ENCODE results near the gene SPA17. TPM values are rescaled to one million over a fixed set of nuclear protein-coding genes. Genes with fewer than 3 reads are reported as not detected.

SPA17 gene
- total RNA-seq, result 5.1 TPM

DNA sequence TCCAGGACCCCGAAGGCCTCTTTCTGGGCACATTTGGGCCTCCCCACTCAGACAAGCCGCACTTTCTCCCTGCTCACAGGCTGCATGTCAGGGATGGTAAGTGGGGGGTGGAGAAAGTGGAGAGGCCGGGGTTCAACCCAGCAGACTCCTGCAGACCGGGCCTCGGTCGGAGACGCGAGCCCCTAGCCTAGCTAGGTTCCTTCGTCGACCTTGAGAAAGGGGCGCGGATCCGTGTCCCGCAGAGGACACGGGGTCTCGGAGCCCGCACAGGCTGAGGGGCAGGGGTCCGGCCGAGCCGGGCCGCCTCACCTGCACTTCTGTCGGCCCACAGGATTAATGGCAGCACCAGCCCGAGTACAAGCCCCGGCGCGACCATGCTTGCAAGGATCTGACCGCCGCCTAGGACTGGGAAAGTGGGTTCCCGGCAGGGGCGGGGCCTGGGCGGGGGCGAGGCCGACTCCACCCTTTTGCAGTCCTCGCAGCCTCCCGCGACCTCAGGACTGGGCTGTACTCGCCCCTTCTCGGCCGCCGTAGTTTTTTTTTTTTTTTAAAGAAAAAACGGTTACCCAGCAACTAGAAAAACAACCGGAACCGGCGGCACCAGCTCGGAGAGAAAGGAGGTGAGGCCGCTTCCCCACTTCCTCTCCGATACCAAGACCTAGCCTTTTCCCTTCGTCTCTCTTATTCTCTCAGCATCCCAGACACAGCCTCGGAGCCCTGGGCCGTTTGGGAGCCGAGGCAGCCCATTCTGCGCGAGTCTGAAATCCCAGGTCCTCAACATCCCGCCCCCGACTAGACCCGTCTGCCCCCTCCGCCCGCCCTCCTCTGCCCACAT is at the start of gene SPA17, which contains the start of gene SIAE:
TSS of gene SPA17 (plus strand) at position 572 of the 835 bp plus-strand sequence. CDS start 1,361 bp downstream, outside the sequence.
TSS of gene SIAE (minus strand) at position 407 of the 835 bp plus-strand sequence. CDS start at position 376, 31 bp downstream.
- peak; percentile 88 for DNase-seq

DNA sequence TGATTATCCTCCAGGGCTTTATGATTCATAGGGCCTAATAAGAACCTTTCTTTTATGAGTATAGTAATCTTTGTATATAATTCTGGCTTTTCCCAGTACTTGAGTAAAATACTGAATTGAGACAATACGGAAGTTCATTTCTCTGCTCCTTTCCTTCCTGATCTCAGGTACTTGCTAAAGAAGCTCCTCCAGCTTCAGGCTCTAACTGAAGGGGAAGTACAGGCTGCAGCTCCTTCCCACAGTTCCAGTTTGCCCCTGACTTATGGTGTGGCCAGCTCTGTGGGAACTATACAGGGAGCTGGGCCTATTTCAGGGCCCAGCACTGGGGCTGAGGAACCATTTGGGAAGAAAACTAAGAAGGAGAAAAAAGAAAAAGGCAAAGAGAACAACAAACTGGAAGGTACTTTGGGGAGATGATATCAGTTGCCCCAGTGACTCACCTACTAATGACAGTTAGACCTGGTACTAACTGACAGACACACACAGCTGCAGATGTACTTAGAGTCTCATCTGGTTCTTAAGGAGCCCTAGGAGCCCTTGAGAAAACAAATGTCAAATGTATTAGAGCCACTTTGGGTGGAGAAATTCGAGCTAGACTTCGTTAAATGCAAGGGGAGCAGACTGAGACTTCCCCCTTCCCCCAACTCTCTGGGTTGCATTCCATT is 48.1 kb upstream of the SPA17 start:
- DNase-seq, result no peak

DNA sequence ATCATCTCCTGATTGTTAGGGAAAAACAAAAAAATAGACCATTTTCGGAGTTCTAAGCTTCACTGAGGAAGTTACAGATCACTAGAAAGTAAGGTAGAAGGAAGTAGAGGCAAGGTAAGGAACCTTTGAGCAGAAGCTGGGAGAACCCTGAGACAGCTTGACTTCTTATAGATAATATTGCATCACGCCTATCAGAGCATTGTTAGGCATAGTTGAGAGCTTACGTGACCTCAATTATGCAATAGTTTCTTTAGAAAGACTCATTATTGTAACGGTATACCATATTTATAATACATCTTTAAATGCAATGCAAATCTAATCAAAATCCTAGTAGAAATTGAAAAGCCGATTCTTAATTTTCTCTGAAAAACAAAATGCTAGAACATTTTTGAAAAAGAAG is 46.2 kb upstream of the SPA17 start:
- no peak for DNase-seq

DNA sequence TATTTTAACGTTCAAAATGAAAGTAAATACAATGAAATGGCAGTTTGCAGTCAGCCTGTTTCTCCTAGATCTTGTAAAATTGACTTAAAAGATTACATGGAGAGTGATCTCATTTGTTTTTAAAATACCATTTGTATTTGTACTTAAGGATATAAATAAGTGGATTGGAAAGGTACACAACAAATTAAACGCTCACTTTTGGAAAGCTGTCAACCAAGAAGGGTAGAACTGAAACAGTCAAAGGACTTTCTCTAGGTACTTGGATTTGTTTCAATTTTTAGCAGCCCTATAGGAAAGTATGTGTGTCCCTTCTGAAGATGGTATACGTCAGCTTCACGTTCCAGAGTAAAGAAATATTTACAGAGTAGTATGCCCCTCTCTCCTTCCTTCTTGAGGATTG is 43.7 kb upstream of the SPA17 start:
- DNase-seq, result no peak

DNA sequence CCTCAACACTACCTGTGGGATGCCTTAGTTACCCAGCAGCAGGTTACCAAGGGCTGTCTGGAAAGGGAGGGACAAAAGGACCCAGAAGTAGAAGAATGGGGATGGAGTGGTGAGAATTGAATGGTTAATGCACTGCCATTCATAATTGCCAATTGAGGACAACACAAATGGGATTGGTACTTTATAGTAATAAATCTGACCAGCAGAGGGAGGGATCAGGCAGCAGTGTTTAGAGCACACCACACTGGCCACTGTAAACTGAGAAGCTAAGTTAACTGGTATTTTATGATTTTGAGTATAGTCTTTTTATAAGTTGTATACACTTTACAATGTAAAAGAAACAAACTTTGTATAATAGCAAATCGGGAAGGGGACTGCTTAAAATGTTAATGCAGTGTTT is 40.3 kb upstream of the SPA17 start:
- DNase-seq, result no peak

DNA sequence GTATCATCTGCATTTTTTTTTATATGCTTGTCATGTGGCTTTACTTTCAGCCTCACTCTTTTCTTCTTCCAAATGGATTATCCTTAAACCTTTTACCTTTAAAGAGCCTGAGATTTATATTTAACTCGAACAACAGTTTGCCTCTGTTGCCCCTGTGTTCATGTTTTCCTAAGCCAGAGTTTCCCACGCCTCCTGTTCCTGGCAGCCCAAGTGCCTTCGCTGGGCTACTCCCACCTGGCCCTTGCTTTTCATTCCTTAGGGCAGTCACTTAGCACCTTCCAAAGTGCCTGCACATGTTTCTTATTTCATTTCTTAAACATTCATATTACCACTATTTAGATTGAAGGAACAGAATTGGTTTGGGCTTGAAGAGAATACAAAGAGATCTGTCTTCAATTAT is 37.8 kb upstream of the SPA17 start:
- DNase-seq, result no peak

GRCh38 chr11:124638500-124638899 is 35.2 kb upstream of the SPA17 start:
- DNase-seq, result no peak

DNA sequence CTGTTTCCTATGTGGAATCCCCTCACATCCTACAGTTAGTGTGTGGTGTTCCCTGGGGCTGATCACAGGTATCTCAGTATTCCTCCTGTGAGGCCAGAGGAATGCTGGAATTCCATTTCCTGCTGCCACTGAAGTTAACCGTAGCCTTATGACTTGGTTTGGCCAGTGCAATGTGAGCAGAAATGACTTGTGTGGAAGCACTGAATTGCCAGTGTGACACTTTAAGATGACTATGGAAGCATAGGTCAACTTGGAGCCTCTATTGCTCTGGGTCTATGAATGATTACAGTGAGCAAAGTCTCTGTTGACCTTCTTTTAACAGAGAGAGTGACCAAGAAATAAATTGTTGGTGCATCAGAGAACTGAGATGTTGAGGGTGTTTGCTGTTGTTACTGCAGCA is 34.5 kb upstream of the SPA17 start:
- DNase-seq, result no peak

- DNase-seq, result no peak
Observed at GRCh38 chr11:124640666-124641065, 33.0 kb upstream of the SPA17 start.

DNA sequence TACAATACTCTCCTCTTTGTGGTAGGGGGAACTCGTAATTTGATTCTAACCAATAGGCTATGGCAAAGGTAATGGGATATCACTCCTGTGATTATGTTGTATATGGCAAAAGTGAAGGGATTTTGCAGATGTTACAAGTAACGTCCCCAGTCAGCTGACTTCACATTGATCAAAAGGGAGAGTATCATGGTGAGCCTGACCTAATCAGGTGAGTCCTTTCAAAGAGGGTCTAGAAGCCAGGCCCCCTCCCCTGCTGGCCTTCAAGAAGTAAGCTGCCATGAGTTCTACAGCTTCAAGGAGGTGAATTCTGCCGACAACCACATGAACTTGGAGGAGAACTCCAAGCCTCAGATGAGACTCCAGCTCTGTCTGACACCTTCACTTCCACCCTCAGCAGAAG is 31.1 kb upstream of the SPA17 start:
- DNase-seq, result no peak

GRCh38 chr11:124643042-124643604 is 30.6 kb upstream of the SPA17 start:
- DNase-seq, result no peak

- no peak for DNase-seq
Observed at GRCh38 chr11:124643605-124644425, 29.9 kb upstream of the SPA17 start.

DNA sequence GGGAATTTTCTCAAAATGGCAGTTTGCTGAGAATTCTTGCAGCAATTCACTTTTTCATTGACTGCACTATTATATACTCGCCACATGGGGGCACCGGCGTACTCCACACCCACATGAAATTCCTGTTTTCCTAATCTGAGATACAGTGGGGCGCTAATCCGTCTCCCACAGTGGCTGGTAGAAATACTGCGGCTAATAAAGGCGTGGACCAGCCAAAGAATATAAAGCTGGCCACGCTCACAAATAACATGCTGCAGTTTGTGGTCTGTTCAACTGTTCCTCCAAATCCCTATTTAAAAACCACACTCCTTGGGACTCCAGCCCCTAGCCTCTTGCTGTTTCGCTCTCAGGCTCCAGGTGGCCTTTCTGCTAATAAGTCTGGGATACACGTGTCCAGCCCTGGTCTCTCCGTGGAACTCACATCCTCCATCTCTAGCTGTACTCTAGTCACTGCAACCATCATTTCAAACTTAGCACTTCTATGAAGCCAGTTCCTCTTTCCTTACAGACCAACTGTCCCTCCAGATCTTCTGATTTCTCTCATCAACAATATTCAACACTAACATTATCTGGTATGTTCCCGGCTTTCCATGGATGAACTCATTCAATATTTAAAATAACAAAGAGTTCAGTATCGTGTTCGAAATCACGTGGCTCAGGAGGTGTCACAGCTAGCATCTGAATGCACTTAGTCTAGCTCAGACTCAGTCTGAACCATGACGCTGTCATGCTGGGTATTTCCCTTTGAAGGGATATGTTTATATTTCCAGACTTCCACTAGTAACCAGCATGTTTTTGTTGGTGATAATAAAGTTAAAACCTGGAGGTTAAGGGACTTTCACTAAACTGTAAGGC is 29.1 kb upstream of the SPA17 start:
- DNase-seq, result no peak

- DNase-seq, result no peak
Observed at GRCh38 chr11:124646148-124646547, 27.6 kb upstream of the SPA17 start.

- no peak for DNase-seq
Observed at GRCh38 chr11:124648610-124649009, 25.1 kb upstream of the SPA17 start.

- DNase-seq, result peak; percentile 41
Observed at GRCh38 chr11:124656774-124657630, 16.7 kb upstream of the SPA17 start.

- DNase-seq, result no peak
Observed at GRCh38 chr11:124657904-124658303, 15.8 kb upstream of the SPA17 start.

DNA sequence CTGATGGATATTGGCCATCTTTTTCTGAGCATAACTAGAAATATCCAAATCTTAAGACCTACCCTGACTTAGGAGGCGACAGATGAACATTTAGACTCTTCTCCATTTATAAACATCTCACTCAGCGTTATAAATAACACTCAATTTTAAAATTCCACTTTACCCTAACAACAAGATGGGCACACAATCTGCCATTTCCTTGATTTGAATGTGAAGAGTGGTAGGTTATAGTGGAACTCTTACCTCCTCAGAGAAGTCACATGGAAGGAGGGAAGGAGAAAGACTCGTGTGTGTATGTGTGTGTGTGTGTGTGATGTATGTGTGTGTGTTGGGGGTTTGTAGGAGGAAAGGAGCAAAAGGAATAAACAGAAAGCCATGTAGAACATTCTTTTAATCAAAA is 15.2 kb upstream of the SPA17 start:
- DNase-seq, result no peak

DNA sequence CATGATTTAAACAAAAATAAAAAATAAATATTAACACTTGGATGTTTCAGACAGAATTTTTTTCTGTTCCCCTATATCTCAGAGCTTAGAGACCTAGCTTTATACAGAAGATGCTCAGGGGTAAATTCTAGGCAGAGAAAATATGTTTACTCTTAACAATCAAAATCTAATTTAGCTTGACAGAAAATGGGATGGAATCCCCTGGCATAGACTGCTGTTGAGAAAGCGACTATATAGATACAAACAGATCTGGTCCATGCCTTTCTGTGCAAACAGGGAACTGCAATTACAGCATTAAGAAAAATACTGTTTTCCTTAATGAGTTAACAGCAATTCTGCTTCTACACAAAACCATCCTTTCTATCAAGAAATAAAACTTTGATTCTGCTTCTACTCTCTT is 14.7 kb upstream of the SPA17 start:
- no peak for DNase-seq

GRCh38 chr11:124661553-124661952 is 12.2 kb upstream of the SPA17 start:
- no peak for DNase-seq

DNA sequence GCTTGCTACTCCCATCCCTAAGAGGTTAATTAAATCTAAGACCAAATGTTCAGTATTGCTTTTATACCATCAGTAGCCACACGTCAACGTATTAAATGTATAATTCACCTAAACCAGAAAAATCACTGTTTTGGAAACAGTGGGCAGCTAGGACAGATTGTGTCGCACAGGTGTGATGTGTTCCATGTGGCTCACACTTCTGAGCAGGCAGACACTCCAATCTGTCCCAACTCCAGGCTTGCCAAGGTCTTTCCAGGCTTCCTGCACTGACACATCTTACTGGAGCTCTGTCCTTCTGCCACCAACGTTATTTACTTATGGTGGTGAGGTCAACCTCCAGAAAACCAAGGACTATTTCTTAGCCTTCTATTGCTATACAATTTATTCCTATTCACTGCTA is 11.6 kb upstream of the SPA17 start:
- DNase-seq, result no peak
